GM18909 (cell line): Measurements from ENCODE around the gene CEBPE.

Experiments
- ATAC-seq: cut with Tn5 transposase; IDR thresholded peaks from one replicate; pipeline ENCODE4 v1.9.1; 2021; ENCODE audit warnings: mild to moderate bottlenecking; ENCODE audit not compliant: unreplicated experiment, poor library complexity

CEBPE gene

DNA sequence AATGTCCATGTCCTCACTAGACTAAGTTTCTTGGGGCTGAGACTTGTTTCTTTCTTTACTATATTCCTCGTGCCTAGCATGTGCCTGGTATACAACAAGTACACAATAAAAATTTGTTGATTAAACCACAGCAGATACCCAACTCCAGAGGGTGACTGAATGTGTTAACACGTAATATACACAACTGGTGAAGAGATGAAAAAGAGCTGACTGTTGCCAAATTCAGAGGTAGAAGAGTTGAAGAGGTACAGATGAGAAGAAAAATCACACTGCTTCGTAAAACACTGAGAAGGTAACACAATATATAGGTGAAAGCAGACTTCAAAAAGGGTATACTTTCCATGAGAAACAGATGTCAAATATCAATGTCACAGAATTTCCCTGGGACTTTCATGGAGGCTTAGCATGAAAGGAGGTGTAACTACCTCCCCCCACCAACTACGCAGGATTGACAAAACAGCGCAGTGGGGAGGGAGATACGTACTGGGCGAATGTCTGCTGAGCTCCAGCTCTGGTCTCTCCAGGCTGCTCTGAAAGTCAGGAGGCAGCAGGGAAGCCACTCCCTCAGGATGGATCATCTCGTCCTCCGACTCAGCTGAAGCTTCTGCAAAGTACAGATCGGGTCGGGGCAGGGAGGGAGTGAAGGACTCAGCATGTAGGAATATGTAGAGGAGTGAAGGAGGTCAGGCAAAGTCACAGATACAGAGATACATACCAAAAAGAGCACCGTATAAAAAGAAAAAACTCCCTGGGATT is 29.4 kb downstream of the CEBPE start:
- ATAC-seq, result no peak

DNA sequence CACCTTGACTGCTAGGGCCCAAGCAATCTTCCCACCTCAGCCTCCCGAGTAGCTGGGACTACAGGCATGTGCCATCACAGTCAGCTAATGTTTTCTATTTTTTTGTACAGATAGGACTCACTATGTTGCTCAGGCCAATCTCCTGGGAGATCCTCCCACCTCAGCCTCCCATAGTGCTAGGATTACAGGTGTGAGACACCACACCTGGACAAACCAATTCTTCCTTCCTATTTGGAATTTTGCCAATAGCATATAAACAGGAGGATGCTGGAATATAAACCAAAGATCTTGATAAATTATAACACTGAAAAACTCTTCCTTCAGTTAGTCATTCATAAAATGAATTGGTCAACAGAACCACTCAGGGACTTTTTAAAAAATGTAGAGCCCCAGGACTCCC is 32.5 kb downstream of the CEBPE start:
- no peak for ATAC-seq

DNA sequence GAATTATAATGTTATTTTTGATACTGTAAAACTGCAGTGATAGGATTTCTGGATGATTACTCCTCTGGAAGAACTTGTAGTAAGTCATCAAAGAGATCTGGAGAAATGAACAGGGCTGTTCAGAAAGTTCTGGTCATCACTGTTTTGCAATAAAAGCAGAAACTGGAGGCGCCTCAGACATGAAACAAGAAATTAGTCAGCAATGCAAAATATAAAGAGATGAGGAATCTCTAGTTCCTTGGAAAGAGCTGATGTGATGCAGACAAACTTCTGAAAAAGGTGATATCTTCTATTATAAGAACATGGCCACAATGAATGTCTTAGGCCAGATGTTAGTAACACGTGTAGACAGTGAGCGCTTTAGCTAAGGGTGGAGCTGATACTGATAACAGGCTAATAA is 33.6 kb downstream of the CEBPE start:
- ATAC-seq, result no peak

DNA sequence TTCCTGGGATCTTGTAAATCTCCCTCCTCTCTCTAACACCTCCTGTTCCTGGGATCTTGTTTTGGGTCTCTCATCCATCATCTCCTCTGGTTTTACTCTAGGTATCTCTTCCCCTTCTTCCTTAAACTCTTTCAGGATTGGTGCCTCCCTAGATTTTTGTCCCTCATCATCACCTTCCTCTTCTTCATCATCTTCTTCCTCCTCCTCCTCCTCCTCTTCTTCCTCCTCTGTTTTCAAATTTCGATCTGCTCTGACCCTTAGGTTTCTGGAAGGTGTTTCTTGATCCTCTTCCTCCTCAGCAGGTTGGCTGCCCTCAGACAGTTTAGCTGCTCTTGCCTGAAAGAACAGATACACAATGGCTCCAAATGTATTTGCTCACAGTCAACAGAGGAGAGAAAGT is 38.6 kb downstream of the CEBPE start:
- no peak for ATAC-seq

DNA sequence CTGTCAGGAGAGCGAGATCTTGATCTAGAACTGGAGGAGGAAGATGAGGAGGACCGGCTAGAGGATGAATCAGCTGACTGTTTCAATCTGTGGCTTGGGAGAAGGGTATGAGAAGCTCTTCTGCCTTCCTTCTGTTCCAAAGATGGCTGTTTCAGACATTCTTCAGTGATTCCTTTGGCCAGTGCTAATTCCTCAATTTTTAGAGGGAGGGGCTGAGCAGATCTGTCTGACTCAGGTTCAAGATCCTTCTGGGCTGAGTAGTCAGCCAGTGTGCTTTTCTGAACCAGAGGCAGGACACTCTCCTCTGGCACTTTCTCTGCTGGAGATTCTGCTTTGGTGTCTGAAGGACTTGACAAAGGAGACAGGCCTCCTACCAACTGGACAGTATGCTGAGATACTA is 39.3 kb downstream of the CEBPE start:
- ATAC-seq, result no peak

DNA sequence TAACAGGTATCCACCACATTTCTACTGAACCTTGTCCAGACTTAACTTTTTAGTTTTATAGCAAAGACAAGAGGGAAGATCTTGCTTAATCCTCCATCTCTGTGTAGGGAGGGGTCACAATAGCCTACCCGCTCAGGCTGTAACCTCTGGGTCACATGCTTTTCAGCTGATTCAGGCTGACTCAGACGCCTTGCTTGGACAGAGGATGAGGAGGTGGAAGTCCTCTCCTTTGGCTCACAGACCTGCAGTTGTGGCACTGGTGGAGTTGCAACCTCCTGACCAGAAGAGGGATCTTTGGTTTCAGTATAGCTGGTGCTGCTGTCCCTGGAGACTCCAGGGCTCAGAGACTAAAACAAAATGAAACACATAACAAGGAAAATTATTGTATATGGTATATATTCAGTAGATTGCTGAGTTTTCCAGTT is 40.4 kb downstream of the CEBPE start:
- ATAC-seq, result no peak

DNA sequence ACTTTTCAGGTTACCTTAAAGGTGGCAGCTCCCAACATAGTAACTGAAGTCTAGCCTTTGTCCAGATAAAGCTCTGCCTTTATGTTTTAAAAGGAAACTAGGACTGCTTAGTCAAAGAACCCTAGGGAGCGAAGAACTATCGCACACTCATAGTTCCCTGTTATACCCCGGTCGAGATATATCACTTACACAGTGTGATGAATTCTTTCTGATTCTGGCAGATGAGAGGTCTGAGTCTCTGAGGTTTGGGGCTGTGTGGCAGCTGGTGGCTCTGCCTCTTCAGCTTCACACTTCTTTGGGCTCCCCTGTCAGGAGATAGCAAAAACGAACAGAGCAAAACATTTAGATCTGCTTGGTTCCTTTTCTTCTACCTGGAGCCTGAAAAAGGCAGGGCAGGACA is 41.1 kb downstream of the CEBPE start:
- no peak for ATAC-seq

DNA sequence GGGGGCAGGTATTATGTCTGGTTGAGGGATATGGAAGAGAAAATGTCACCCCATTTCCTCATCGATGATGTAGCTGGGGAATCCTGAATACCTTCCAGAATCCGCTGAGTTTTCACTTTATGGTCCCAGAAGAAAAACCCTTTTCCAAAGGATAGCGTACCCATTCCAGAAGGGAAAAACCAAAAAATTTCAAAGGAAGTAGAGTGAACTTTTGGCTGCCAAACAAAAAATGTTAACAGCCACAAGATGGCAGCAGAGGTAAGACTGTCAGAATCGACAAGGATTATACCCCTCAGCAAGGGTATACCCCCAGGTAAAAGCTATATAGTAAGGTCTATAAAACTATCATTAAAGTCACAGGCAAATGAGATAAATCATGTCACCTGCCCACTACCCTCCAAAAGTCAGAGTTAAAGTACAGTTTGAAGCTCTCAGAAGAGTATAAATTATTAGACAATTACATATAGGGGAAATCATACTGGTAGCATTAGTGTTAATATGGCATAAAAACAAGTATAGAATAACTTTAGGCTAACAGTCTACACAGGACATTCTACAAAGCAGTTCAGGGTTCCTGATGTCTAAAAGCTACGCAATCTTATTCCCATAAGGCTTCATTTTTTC is 42.2 kb downstream of the CEBPE start:
- no peak for ATAC-seq

DNA sequence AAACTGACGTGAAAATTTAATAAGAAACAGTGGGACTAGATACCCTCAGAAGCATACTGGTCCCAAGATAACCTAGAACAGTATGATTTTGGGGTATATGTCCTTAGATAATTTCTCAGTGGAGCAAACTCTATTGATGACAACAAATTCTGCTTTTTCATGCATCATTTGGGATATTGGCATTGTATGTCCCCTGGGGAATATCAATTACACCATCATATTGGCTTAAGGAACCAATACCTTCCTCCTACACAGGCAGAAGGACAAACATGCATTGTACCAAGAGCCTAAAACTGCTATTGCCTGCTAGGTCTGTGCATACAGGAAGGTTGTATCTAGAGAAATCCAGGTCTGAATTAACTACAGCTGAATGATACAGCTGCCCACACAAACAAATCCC is 44.1 kb downstream of the CEBPE start:
- ATAC-seq, result no peak

DNA sequence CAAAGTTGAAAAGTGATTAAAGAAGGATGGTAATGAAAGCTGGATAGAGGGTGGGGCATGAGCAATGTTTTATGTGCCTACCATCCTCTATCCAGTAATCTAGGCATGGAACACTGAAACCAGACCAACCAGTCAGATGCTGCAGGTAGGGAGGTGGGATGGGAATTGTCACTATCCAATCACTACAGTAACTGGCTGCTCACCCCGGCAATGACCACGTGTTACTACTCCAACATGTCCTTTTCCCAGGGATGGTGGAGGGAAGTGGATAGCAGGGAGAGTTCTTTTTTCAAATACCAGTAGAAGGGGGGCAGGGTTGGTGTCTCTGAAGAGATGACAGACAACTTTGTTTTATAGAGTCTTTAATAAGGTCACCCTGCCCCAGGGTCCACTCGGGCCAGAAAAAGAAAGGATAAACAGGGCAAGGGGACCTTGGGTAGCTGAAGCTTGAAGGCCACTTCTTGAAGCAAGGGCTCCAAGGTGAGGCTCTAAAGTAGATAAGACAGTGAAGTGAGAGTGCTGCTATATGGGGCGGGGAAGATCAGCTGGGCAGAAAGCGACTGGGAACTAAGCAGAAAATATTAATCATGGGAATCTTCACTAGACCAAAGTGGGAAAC is 47.0 kb downstream of the CEBPE start:
- ATAC-seq, result no peak

DNA sequence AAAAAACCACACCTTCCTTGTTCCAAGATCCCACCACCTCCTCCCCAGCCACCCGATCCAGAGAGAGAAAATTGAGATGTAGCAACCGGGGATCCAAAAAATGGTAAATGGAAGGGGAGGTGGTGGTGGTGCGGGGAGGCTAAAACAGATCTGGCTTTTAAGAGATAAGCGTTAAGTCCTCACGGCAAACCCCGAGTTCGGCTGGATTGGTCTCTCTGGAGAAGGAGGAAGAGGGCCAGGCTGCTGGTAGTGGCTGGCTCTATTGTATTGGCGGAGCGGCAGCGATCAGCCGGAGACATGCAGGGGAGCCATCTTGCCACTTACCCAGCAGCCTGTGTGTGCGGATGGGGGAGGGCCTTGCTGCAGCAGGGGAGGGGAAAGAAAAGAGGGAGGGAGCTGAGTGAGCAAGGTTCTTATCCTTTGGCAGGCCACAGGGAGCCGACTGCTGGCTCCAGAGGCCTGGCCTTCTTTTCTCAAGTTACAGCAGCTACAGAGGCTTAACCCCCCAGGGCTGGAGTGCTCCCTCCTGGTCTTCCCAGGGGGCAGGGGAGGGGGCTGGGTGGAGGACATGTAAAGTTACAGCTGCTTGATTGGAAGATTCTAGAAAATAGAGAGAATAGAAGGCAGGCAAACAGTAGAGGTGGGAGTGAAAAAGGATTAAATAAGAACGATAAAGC is 47.7 kb downstream of the CEBPE start:
- ATAC-seq, result peak; percentile 84

DNA sequence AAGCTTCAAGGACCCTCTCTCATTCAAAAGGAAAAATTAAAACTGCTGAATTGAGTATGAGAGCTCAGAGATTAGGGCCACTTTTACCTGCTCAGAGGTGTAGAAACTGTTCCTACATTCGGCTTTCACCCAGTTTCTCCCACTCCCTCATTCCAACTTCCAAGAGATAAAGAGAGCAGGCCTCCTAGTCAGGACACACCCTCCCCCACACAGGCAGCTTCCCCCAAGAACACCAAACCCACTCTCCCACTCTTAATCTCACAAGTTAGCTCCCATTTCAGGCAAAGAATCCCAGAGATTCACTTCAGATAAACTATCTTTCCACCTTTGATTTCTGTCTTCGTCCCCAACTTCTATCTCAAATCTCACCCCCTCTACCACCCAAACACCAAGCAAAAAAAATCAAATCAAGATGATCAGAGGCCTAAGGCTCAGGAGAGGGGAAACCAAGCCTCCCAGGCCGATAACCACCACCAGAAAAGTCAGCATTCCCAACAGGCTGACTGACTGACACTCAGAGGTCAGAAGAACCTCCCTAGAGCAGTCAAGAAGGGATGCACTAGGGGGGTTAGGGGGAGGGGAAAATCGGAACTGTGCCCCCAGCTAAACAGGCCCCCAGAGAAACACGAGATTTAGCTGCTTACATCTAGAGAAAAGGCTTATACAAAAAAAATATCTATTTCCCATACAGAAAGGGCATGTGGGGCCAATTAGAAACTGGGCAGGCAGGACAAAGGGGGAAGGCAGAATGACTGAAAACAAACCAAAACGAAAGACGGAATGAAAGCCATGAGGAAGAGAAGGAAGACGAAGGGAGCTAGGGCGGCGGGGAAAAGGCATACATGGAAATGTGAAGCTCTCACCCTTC is 48.6 kb downstream of the CEBPE start:
- ATAC-seq, result no peak

DNA sequence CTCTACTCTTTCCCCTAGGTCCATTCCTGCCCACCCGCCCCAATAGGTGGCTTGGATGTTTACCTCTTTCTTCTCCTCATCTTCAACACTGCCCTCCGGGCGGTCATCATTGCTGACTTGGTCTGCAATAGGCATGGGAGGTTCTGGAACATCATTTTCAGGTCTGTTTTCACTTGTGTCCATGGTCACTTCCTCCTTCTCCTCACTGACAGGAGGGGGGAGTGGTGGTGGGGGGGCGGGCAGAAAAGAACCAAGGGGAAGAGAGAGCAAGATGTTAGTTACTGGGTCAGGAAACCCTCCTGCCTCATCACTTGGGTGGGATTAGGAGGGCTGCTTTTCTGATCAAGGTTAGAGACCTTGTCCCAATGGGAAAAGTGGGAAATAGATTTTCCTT is 49.6 kb downstream of the CEBPE start:
- ATAC-seq, result no peak

DNA sequence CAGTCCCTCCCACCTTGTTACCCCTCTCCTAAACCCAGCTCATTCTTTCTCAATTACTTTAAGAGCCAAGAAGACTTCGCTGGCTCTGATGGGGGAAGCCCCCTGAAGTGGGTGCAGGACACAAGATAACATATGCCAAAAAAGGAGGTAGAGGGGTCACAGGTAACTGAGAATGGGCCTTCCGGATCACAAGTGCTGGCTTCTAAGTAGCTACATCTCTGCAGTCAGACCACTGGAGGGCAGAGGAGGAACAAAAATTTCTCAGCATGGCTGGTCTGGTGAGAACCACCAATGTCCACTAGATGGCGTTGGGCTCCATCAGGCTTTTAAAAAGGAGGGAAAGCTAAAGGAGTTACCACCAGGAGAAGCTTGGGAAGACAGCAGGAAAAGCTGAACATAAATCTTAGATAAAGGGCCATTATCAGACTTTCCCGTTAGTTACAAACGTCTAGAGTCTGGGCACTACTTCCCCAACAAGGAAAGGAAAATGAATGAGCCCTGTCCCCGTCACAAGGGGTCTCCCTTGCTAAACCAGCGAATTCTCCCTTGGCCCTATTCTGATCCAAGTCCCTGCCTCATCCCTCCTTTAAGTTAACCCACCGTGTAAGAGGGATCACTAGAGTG is 50.2 kb downstream of the CEBPE start:
- ATAC-seq, result peak; percentile 68

DNA sequence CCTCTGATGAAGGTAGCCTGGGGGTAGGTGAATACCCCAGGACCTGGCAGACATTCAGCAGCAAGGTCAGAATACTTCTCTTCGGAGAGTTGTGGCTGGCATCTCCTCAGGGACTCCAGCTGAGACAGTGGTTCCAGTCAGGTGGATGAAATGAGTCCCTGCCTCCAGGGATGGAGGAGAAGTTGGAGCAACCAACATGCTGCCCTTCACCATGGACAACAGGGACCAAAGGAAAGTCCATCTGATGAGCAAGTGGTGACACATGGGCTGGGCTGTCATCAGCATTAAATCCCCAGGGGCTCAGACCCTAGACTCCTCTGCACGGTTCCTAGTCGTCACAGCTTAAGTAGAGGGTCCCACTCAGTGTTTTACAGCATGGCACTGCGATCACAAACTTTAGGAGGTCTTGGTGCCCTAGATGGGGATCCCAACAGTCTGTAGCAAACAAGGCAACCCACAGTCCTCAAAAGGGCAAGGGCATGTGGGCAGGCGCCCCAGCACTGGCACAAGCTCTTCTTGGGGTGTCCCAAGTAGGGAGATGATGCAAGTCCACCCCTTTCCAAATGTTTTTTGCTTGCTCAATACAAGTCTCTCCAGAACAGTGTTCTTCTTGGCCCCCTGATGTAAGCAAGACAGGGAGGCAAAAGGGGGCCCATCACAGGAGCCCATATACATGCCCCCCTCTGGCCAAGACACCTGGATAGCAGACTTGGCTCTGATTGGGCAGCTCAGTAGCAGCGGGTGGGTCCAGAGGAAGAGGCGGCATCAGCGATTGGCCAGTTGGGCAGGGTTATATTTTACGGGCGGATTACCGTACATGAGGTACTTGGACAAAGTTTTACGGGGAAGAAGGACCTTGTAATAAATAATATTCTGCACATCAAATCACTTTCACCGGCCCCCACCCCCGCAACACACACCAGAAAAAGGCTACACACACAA is 50.9 kb downstream of the CEBPE start:
- no peak for ATAC-seq
